Measurements from ENCODE around the gene NLRP4.

- TF ChIP-seq SPI1 (IDR thresholded peaks at IDR 0.05; ENCODE audit: low read depth, low read length) (no peak), POLR2AphosphoS5 (IDR thresholded peaks at IDR 0.05; ENCODE audit: low read depth, low read length) (no peak)
Observed at GRCh38 chr19:55866521-55866920, 30.2 kb downstream of the NLRP4 start.

All from GM12891 (cell line).